ENCODE measurements around the gene ANKMY1.

ANKMY1 gene

DNA sequence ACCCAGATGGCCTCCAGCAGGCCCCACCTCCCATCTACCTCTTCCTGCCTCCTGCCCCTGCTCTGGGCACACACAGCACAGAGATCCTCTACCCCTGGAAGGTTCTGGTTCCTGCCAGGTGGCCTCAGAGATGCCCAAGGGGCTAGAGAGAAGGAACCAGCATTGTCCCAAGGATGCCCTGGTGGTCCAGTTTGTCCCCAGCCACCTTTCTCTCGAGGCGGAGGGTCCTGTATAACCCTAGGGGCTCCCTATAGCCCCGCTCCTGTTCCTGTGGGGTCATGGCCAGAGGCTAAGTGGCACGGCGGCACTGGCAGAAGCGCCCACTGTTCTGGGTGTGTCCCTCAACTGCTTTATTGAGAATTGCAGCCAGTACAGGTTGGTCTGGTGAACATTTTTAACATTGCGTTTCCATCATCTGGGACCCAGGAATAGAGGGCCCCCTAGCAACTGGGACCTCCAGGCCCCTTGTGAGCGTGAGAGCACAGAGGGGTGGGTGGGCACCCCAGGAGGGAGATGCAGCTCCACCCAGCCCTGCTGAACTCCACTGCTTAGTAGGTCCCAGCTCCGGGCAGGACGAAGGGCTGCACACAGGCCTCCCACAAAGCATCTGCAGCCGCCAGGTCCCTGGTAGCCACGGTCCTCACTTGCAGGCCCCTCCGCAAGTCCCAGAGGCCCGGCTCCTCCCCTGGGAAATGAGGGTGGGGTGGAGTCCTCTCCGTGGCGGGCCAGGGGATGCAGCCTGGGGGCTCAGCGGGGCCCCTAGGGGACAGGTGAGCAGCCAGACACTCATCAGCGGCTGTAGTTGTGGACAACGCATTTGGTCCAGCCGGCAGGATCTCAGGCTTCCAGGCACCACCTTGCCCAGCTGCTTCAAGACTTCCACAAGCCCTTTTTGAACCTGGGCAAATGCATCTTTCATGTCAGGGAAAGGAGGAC is 89.2 kb downstream of the ANKMY1 start:
- no peak for DNase-seq

DNA sequence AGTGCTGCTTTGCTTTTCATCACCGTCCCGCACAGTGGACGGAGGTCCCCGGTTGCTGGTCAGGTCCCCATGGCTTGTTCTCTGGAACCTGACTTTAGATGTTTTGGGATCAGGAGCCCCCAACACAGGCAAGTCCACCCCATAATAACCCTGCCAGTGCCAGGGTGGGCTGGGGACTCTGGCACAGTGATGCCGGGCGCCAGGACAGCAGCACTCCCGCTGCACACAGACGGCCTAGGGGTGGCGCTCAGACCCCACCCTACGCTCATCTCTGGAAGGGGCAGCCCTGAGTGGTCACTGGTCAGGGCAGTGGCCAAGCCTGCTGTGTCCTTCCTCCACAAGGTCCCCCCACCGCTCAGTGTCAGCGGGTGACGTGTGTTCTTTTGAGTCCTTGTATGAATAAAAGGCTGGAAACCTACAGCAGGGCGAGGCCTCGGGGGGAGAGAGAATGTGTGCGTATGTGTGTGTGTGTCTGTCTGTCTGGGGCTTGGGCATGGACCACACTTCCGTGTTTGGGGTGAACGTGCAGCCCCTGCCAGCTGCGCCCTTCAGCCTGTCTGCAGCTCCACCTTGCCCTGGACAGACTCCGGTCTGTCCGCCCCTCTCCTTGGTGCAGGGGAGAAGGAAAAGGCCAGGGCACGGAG is 90.0 kb downstream of the ANKMY1 start:
- no peak for DNase-seq

DNA sequence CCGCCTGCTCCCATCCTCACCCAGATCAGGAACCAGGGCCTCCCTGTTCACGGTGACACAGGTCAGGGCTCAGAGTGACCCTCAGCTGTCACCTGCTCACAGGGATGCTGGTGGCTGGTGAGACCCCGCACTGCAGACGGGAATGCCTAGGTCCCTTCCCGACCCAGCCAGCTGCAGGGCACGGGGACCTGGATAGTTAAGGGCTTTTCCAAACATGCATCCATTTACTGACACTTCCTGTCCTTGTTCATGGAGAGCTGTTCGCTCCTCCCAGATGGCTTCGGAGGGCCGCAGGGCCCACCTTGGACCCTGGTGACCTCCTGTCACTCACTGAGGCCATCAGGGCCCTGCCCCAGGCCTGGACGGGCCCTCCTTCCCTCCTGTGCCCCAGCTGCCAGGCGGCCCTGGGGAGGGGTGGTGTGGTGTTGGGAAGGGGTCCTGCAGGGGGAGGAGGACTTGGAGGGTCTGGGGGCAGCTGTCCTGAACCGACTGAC is 90.6 kb downstream of the ANKMY1 start:
- DNase-seq = no peak

DNA sequence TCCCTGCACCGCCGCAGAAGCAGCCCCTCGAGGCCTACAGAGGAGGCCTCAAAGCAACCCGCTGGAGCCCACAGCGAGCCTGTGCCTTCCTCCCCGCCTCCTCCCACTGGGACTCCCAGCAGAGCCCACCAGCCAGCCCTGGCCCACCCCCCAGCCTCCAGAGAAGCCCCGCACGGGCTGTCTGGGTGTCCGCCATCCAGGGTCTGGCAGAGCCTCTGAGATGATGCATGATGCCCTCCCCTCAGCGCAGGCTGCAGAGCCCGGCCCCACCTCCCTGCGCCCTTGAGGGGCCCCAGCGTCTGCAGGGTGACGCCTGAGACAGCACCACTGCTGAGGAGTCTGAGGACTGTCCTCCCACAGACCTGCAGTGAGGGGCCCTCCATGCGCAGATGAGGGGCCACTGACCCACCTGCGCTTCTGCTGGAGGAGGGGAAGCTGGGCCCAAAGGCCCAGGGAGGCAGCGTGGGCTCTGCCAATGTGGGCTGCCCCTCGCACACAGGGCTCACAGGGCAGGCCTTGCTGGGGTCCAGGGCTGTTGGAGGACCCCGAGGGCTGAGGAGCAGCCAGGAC is 91.1 kb downstream of the ANKMY1 start:
- DNase-seq = no peak

DNA sequence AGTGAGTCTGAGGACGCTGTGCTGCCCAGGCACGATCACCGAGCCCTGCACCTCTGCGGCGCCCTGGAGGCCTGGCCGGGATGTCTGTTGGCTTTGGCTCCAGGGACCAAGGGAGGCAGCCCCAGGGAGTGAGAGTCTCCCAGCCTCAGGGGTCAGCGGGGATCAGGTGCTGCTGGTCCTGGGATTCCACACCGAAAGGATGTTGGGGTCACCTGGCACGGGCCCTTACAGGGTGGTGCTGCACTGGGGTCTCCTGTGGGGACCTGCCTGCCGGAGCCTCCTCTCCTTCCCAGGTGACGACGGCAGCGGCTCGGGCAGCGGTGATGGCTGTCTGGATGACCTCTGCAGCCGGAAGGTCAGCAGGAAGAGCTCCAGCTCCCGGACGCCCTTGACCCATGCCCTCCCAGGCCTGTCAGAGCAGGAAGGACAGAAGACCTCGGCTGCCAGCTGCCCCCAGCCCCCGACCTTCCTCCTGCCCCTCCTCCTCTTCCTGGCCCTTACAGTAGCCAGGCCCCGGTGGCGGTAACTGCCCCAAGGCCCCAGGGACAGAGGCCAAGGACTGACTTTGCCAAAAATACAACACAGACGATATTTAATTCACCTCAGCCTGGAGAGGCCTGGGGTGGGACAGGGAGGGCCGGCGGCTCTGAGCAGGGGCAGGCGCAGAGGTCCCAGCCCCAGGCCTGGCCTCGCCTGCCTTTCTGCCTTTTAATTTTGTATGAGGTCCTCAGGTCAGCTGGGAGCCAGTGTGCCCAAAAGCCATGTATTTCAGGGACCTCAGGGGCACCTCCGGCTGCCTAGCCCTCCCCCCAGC is 91.8 kb downstream of the ANKMY1 start:
- no peak for DNase-seq

DNA sequence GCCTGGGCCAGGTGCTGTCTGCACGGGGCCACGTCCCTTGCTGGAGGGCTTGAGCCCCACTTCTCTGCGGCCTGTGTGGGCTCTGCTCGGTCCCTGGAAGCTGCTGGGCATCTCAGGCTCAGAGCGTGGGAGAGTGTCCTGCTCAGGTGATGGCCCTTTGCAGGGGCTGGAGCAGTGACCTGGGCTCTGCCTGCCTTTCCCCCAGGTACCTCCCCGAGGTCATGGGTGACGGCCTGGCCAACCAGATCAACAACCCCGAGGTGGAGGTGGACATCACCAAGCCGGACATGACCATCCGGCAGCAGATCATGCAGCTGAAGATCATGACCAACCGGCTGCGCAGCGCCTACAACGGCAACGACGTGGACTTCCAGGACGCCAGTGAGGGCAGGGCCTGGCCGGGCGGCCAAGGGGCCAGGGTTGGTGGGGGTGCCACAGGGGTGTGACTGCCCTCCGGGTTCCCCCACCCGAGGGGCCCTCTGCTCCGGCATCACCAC is 92.5 kb downstream of the ANKMY1 start:
- DNase-seq = no peak

DNA sequence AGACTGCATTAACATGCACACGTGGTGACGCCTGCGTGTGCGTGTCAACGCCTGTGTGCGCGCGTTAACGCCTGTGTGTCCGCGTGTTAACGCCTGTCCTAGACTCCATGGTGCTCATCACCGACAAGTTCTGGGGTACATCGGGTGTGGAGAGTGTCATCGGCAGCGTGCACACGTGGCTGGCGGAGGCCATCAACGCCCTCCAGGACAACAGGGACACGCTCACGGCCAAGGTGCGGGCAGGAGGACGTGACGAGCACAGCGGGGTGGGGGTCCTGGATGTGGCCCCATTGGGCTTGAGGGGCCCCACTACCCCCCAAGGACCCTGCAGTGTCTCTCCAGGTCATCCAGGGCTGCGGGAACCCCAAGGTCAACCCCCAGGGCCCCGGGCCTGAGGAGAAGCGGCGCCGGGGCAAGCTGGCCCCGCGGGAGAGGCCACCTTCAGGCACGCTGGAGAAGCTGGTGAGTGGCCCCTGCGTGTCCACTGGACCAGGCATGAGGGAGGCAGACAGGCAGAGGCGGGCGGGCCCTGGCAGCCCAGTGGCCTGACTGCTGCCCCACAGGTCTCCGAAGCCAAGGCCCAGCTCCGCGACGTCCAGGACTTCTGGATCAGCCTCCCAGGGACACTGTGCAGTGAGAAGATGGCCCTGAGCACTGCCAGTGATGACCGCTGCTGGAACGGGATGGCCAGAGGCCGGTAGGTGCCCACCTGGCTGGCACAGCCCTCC is 93.1 kb downstream of the ANKMY1 start:
- DNase-seq = no peak

DNA sequence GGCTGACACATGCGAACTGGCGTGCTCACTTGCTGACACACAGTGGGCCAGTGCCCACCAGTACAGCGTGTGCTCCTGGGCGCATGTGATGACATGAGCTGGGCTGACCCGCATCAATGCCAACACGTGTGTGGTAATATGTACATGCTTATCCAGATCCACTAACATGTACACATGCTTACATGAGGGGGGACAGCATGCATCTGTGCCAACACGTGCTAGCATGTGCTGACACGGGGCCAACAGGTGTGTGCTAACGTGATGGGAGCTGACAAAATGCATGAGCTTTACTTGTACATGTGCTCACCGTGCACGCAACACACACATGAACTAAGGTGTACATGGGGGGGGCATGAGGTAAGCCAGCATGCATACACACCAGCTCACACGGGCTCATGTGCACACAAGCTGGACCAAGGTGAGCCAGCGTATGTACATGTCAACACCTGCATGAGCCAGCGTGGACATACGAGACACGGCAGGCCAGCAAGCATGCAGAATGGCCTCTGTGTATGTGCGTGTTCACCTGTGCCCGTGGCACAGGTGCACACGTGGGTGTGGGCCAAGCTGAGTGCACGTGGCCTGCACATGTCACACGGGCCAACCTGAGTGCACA is 93.8 kb downstream of the ANKMY1 start:
- no peak for DNase-seq

DNA sequence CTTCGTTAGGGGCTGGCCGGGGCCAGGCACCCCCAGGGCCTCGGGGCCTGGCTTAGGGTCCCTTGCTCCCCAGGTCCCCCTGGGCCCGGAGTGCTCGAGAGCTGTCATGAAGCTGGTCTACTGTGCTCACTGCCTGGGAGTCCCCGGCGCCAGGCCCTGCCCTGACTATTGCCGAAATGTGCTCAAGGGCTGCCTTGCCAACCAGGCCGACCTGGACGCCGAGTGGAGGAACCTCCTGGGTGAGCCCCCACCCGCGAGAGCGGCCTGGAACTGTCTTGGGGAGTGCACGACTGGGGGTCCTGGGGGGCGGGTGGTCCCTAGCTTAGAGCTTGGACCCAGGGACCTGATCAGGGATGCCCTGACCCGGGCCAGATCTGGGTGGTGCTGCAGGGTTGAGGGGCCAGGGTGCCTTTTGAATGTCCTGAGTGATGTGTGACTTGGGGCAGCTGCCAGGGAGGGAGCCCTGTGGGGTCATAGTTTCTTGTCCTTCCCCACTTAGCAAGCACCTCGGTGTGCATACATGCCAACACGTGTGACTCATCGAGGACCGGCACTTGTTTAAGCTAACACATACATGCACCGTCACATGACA is 94.4 kb downstream of the ANKMY1 start:
- no peak for DNase-seq

DNA sequence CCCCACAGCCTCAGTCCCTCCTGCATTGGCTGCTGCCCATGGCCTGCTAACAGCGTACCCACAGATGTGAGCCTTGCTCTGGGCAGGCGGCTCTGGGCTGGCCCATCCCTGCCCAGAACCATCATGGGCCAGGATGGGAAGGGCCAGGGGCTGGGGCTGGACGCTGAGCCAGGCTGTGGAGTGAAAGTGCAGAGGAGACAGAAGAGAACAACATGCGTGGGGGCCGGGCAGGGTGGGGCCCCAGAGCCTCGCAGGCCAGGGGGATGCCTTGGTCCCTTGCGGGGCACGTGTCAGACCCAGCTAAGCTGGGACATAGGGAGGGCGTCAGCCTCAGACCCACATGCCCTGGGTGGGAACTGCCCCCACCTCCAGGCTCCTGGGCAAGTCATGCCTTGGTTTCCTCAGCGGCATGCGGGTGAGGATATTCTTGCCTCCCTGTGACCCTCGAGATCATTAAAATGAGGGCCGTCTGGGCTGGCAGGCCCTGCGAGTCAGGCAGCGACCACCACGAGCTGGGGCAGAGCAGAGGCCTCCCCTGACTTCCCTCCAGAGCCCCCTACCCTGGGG is 95.0 kb downstream of the ANKMY1 start:
- DNase-seq = no peak

DNA sequence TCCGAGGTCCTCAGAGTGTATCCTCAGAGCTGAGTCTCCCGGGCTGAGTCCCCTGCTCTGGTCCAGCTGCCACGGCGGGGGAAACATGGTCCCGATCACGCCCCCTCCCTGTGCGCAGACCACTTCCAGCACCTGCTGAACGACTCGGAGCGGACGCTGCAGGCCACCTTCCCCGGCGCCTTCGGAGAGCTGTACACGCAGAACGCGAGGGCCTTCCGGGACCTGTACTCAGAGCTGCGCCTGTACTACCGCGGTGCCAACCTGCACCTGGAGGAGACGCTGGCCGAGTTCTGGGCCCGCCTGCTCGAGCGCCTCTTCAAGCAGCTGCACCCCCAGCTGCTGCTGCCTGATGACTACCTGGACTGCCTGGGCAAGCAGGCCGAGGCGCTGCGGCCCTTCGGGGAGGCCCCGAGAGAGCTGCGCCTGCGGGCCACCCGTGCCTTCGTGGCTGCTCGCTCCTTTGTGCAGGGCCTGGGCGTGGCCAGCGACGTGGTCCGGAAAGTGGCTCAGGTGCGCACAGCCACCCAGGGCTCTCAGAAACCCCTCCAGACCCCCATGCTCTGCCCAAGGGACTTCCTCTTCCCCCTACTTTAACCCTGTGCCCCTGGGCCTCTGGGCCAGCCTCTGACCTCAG is 95.6 kb downstream of the ANKMY1 start:
- DNase-seq = no peak

DNA sequence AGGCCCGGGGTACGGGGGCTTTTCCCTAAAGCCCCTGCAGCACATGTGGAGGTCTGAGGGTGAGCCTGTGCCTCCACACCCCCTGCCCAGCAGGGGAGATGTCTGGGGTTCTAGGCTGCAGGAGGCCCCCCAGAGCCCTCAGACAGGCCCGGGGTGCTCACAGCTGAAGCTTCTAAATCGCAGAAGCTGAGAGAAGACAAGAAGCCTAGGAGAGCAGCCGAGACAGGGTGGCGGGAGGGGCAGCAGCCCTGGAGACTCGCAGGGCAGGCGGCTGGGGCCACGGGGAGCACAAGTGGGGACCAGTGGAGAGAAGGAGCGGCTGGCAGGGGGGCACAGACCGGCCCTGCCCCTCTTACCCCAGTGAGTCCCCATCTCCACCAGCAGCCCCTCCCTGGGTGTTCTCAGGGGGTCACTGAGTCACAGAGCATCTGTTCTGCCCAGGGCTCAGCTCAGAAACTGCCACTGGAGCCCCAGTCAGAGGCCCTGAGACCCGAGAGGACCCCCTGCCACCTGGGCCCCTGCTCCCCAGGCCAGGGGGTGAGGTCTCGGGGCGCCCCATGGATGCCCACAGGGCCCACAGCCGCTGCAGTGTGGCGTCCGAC is 96.2 kb downstream of the ANKMY1 start:
- no peak for DNase-seq

DNA sequence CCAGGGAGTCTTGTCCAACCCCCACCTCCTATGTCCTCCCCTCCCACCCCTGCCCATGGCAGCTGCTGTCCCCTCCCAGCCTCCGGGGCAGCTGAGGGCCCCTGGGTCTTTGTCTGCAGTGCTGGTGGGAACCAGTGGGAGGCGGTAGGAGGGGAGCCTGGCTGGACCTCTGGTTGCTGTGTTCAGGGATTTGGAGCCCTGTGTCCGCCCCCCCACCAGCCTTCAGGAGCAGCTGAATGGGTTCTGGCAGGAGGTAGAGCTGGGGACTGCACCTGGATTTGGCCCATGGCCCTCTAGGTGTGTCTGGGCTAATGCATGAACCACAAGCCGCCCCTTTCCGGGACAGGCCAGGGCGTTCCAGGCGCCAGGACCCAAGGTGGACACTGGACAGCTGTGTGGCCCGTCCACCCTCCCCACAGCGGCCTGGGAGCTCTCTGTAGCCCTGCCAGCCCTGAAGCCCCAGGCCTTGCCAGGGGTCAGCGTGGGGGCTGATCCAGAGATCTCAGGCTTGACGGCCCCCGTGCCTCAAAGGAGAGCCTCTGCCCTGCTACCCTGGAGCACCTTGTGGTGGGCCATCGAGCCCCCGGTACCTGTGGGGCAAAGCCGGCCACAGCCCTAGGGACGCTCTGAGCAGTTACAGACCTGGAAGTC is 96.9 kb downstream of the ANKMY1 start:
- no peak for DNase-seq

DNA sequence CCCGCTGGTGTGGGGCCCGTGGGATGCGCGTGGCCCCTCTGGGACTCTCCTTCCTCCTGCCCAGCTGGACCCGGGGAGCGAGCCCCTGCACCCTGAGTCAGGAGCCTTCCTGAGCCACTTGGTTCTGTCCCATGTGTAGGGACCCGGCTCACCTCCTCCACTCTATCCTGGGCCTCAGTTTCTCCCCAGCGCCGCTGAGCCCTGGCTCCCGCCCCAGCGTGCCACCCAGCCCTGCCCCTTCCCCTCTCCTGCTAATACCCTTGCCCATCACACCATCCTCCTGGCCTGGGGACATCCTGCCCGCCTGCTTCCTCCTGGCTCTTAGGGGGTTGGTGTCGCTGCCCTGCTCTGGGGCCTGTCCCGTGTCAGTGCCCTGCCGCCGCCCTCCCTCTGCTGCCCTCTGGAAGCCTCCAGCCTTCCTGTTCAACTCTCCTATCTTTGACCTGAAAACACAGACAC is 97.5 kb downstream of the ANKMY1 start:
- no peak for DNase-seq

DNA sequence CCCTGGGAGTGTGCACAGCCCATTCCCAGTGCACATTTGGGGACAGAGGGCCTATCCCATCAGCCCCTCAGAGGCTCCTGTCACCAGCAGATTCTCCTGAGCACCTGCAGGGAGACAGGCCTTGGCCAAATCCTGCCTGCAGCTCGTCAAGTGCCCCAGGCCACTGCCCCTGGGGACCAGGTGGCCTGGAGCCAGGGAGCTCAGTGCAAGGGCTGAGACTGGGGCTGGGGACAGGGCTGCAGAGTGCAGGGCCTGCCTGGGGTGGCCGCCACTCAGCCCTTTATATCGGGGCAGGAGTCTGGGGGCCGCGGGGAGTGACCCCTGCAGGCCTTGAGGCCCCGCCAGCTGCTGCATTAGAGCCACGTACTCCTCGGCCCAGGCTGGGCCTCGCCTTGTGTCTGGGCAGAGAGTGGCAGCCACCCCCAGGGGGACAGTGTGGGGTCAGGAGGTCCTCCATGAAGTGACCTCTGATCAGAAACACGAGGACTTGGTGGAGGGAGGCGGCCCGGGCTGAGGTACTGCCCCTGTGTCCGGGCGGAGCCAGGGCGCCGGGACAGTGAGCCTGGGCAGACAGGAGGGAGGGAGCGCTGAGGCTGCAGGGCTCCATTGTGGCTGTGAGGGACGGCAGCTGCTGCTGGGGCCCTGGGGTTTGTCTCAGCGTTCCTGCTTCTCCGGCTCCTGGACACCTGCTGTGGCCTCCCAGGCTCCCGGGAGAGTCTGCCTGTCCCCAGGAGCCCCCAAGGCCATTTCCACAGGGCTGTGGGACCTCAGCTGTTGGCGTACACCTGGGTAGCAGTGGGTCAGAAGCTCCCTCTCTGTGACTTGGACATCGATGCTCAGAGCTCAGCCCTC is 98.2 kb downstream of the ANKMY1 start:
- no peak for DNase-seq

DNA sequence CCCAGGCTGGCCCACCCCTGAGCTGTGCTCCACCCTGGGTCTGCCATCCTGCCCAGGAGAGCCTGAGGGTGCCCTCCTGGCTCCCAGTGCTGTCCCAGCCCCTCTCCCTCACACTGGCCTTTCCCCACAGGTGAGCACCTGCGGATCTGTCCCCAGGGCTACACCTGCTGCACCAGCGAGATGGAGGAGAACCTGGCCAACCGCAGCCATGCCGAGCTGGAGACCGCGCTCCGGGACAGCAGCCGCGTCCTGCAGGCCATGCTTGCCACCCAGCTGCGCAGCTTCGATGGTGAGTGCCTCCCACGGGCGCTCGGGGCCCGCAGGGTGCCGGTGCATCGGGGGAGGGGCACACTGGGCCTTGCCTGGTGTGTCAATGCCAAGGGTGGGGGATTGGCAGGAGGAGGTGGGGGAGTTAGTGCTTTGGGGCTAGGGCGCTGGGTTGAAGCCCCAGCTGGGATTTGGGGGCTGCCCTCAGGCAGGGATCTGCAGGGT is 98.8 kb downstream of the ANKMY1 start:
- no peak for DNase-seq

DNA sequence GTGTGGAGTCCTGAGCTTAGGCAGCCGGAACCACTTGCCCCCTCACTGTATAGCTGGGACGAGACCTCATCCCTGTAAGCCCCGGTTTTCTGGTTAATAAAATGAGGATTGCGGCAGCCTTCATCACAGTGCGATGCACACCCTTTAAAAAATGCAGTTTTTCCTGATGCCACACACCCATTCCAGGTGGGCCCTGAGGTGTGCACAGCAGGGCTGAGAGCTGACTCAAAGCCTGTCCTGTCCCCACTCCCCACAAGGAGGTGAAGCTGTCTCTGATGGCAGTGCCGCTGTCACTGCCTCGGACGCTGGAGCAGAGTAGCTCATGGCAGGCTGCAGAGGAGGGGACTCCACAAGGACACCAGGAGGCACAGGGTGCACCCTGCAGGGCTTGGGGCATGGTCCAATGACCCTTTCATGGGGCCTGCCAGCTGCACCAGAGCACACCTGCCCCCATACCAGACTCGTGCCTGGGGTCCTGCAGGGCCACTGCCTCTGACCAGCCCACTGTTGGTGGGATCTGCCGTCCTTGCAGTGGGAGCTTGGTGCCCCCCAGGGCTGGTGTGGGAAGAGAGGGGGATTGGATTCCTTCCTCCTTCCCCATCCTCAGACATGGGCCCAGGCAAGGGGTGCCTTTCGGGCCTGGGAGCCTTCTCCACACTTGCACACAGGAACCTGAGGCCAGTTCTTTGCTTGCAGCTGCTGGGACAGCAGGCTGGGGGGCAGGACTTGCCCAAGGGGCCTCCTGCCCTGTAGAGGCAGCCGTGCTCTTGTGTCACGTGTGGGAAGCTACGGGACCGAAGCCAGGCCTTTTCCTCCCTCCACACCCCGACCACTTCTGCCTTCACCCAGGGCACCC is 99.5 kb downstream of the ANKMY1 start:
- DNase-seq = no peak
